GM12801 (cell line): ENCODE results near the gene MDM4.

Experiments used
- CTCF ChIP-seq: IDR thresholded peaks from one replicate; pipeline ENCODE4 v1.5.1; 2011; ENCODE audit warnings: control low read depth; ENCODE audit not compliant: insufficient read length; ENCODE audit errors: extremely low read depth

MDM4 gene

GRCh38 chr1:204599098-204599497 is 82.9 kb downstream of the MDM4 start:
- no peak for TF ChIP-seq CTCF

- TF ChIP-seq CTCF = no peak
Measured at GRCh38 chr1:204599596-204599995, 83.4 kb downstream of the MDM4 start.

- TF ChIP-seq CTCF = no peak
Measured at GRCh38 chr1:204600203-204600602, 84.0 kb downstream of the MDM4 start.

DNA sequence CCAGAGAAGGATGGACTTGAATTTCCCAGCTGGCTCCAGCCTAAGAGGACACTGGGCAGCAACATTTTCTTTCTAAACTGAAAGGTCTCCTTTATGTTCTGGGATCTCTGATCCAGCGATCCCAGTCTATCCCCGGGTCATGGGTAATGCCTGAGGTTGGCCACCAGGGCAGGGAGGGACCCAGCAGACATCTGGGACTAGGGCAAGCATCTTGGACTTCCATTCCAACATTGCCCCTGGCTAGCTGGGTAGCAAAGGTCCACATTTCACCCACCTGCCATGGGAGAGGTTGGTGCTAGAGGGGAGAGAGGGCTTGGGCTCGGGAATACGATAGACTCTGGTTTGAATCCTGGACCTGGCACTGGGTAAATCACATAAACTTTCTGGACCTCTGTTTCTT is 84.8 kb downstream of the MDM4 start:
- no peak for TF ChIP-seq CTCF

- TF ChIP-seq CTCF = no peak
Measured at GRCh38 chr1:204602111-204602579, 85.9 kb downstream of the MDM4 start.

GRCh38 chr1:204602871-204603542 is 86.8 kb downstream of the MDM4 start:
- TF ChIP-seq CTCF = no peak

DNA sequence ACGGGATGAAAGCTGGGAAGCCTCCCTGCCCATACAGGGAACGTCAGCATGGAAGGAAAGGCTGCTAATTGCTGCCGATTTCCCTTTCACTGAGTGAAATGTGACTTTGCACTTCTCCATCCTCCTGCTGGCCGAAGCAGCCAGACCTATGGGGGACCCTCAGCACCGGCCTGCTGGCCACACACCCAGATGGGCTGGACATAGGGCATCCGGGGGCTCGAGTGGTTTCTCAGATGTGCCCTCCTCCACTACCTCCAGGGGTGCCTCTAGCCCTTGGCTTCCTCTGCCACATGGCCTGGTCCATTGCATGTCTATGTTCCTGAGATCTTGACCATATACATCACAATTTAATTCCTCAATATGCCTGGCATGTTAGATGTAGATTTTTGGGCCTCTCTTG is 89.6 kb downstream of the MDM4 start:
- no peak for TF ChIP-seq CTCF
